GM18505 (cell line): Measurements from ENCODE around the gene DNM2.

Source experiments
- ATAC-seq: cut with Tn5 transposase; IDR thresholded peaks from one replicate; pipeline ENCODE4 v1.9.1; 2021; ENCODE audit not compliant: unreplicated experiment
- POLR2A ChIP-seq: IDR thresholded peaks from 4 replicates; pipeline ENCODE4 v1.6.1; 2011; ENCODE audit warnings: borderline replicate concordance; ENCODE audit not compliant: insufficient read depth, insufficient read length; ENCODE audit errors: extremely low read depth

Gene DNM2

GRCh38 chr19:10805758-10806247 lies 87.9 kb downstream of the DNM2 start:
- ATAC-seq: no peak
- TF ChIP-seq POLR2A: no peak

GRCh38 chr19:10808937-10809649 lies 91.2 kb downstream of the DNM2 start:
- no peak for TF ChIP-seq POLR2A
- no peak for ATAC-seq

- no peak for ATAC-seq
- no peak for TF ChIP-seq POLR2A
Measured at GRCh38 chr19:10809651-10810285, 91.9 kb downstream of the DNM2 start.

- no peak for ATAC-seq
- TF ChIP-seq POLR2A: no peak
Measured at GRCh38 chr19:10811391-10812111, 93.7 kb downstream of the DNM2 start.

- no peak for TF ChIP-seq POLR2A
- ATAC-seq: no peak
Measured at GRCh38 chr19:10812196-10812595, 94.3 kb downstream of the DNM2 start.

GRCh38 chr19:10812902-10813404 lies 95.1 kb downstream of the DNM2 start:
- no peak for TF ChIP-seq POLR2A
- no peak for ATAC-seq

GRCh38 chr19:10815007-10815536 lies 97.2 kb downstream of the DNM2 start:
- no peak for ATAC-seq
- no peak for TF ChIP-seq POLR2A

- ATAC-seq: no peak
- TF ChIP-seq POLR2A: no peak
Measured at GRCh38 chr19:10815969-10816644, 98.2 kb downstream of the DNM2 start.

- TF ChIP-seq POLR2A: no peak
- ATAC-seq: no peak
Measured at GRCh38 chr19:10816691-10817090, 98.8 kb downstream of the DNM2 start.

GRCh38 chr19:10817291-10818038 lies 99.6 kb downstream of the DNM2 start:
- no peak for TF ChIP-seq POLR2A
- ATAC-seq: no peak

GRCh38 chr19:10818301-10819123 lies 100.6 kb downstream of the DNM2 start:
- TF ChIP-seq POLR2A: no peak
- no peak for ATAC-seq
